Measurements from ENCODE around the gene NAA25. TPM values are rescaled to one million over a fixed set of nuclear protein-coding genes. Genes with fewer than 3 reads are reported as not detected.
"Not testable (repeated sequence)": the region's sequence is repeated elsewhere in the genome, so short reads cannot be mapped to it uniquely, and the experiment has no call there.

The NAA25 gene
- total RNA-seq, 1 experiment from 2014 or later, result 22.4 TPM

DNA sequence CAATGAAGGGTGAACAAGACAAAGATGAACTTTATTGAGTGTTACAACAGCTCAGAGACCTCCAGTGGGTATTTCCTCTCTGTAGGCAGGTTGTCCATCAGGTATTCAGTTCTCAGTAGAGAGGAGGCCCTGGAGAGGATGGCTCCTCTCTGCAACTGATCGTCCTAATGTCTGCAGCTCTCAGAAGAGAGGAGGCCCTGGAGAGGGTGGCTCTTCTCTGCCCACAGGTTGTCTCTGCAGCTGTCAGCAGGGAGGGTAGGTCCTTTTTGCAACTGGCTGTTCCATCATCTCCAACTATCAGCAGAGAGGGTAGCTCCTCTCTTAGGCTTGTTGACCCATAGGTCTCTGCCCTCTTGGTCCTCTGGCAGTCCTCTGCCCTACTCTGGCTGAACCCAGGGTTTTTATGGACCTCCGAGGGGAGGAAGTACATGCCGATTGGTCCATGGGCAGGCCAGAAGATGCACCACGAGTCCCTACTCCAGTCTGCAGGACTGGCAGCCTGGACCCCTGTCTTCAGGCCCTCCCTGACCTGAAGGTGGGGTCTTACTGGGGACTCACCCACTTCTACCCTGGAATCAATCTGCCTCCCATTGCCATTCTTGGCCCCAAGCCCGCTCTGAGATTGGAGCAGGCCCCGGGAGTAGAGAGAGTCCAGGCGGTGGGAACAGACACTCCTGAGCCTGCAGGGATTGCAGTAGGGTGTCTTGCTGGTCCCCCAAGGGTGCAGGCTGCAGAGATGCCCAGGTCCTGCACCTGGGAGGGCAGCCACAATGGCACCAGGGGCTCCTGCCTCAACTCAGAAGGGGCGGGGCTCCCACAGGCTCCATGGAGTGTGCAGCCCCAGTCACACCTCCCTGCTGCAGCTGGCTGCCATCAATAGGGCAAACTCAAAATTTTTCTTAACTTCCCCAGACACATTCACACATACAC is 97.9 kb downstream of the NAA25 start:
- DNase-seq (ENCODE audit: low read depth), result no peak

DNA sequence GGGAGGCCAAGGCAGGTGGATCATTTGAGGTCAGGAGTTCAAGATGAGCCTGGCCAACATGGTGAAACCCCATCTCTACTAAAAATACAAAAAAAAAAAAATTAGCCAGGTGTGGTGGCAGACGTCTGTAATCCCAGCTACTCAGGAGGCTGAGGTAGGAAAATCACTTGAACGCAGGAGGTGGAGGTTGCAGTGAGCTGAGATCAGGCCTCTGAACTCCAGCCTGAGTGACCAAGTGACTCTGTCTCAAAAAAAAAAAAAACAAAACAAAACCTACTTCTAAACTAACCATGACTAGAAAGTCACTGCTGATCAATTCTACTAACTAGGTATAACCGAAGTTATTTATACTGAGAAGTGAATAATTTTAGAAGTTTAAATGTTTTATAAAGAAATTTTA is 99.0 kb downstream of the NAA25 start:
- DNase-seq (ENCODE audit: low read depth), result not testable (repeated sequence)

- DNase-seq (ENCODE audit: low read depth), result no peak
These were observed 99.7 kb downstream of the NAA25 start for GRCh38 chr12:112008918-112009317.

- no peak for DNase-seq (ENCODE audit: low read depth)
These were observed 100.6 kb downstream of the NAA25 start for GRCh38 chr12:112007945-112008344.

DNA sequence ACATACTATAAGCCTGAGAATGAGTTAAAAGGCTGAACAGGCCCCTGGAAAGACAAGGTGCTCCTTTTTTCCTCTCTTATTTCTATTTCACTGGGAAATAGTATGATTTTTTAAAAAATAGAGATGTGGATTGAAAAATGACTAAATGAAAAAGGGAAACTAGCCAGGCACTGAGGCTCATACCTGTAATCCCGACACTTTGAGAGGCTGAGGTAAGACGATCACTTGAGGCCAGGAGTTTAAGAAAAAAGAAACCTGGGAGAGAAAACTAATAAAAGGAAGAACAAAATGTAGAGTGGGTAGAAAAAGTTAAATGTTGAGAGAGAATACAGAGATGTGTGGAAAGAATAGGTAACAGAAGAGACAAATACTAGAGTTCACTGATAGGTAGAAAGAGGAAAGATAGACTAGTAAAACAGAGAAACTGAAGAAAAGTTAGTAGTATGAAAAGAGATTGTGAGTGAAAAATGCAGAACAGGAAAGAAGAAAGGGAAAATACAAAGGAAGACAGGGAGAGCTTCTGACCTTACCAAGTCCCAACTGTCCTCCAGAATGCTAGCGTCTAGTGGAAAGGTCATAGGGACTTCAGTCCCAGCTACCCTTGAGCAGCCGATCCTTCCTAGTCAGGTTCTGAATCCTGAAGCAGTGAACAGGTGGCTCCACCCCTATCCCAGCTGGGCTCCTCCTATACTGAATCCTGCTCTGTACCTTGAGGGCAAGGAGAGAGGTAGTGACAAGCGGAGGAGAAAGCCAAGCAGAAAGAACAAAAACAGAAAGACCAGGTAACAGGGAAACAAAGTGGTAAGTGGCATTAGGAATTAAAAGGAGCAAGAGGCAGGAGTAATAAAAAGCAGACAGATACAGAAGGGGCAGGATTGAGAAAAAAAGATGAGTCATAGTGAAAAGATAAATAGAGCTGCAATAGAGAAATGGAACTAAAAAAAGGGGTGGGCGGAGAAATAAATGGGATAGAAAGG is 102.9 kb downstream of the NAA25 start:
- no peak for DNase-seq (ENCODE audit: low read depth)

DNA sequence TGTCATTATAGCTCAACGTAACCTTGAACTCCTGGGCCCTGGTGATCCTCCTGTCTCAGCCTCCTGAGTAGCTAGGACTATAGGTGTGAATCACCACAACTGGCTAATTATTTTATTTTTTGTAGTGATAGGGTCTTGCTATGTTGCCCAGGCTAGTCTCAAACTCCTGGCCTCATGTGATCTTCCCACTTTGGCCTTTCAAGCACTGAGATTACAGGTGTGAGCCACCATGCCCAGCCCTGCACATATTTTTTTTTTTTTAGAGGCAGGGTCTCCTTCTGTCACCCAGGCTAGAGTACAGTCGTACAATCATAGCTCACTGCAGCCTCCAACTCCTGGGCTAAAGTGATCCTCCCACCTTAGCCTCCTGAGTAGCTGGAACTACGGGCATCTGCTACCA is 104.5 kb downstream of the NAA25 start:
- no peak for DNase-seq (ENCODE audit: low read depth)

- no peak for DNase-seq (ENCODE audit: low read depth)
These were observed 107.0 kb downstream of the NAA25 start for GRCh38 chr12:112001576-112001975.

DNA sequence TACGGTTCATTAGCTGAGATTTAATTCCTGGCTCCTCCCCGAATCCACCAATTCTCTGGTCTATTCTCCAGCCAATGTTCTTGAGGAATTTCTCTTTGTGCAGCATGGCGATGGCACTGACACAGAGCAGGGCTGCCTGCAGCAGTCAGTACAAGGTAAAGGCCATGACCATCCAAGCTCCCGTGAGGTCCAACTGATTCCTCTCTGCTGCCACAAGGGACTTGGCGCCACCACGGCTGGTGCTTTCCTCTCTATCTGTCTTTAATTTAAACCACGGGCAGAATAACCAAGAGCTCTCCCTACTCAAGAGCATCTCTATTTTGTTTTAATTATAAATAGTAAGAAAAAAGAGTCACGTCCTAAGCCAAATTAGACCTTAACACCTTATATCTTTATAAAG is 107.8 kb downstream of the NAA25 start:
- no peak for DNase-seq (ENCODE audit: low read depth)

GRCh38 chr12:111999129-111999528 is 109.5 kb downstream of the NAA25 start:
- DNase-seq (ENCODE audit: low read depth), result not testable (repeated sequence)

DNA sequence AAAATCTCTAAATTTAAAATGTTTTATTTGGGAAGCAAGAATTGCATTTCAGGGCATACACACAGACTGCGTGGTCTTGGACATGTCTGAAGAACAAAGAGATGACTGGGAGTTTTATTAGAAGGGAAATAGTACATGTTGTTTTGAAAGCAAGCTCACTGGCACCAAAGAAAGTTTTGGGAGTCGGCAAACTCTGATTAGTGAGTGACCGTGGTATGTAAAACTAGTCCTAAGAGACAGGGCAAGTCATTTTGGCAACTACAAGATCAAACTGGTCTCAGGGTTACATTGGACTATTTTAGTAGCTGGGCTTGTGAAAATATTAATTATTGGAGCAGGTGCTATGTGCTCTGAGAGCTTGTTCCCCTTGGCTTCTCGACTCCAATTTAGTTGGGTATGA is 110.6 kb downstream of the NAA25 start:
- no peak for DNase-seq (ENCODE audit: low read depth)

- DNase-seq (ENCODE audit: low read depth), result no peak
These were observed 111.3 kb downstream of the NAA25 start for GRCh38 chr12:111997300-111997699.

GRCh38 chr12:111995782-111996480 is 112.7 kb downstream of the NAA25 start:
- DNase-seq (ENCODE audit: low read depth), result no peak

GRCh38 chr12:111994211-111995111 is 114.1 kb downstream of the NAA25 start:
- DNase-seq (ENCODE audit: low read depth), result not testable (repeated sequence)

- no peak for DNase-seq (ENCODE audit: low read depth)
These were observed 115.1 kb downstream of the NAA25 start for GRCh38 chr12:111993292-111994150.

GRCh38 chr12:111992464-111992863 is 116.1 kb downstream of the NAA25 start:
- DNase-seq (ENCODE audit: low read depth), result no peak

DNA sequence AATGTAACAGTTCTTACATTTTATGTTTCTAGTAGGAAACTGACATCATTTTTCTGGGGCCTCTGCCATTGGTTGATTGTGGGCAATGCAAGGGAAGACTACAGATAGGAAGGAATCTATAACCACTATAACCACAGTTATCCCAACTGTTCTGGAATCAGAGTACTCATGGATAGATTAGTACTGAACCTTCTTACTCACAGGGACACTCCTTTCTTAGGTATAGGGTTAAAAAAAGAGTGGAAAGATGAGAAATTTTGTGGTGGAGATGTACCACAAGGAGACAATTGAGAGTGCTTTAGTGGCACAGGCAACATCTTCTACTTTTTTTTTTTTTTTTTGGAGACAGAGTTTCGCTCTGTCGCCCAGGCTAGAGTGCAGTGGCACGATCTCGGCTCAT is 116.6 kb downstream of the NAA25 start:
- DNase-seq (ENCODE audit: low read depth), result peak; percentile 28

DNA sequence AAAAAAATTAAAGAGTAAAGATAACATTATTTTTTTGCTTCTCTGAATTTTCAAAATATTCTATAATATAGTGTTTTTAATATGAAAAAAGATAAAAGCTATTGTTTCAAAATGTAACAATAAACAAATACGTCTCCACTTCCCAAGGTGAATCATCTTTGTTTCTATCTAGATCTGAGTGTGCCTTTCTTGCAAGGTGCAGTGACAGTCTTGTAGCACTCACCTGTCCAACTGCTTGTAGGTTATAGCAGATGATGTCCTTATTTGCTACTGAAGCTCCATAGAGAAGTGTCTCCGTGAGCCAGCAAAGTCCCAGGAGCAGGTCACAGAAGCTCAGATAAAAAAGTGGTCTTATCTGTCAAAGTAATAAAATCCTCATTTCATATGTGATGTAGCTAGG is 117.0 kb downstream of the NAA25 start:
- DNase-seq (ENCODE audit: low read depth), result no peak

- DNase-seq (ENCODE audit: low read depth), result no peak
These were observed 123.8 kb downstream of the NAA25 start for GRCh38 chr12:111984820-111985219.

GRCh38 chr12:111981987-111982386 is 126.6 kb downstream of the NAA25 start:
- DNase-seq (ENCODE audit: low read depth), result peak; percentile 11

DNA sequence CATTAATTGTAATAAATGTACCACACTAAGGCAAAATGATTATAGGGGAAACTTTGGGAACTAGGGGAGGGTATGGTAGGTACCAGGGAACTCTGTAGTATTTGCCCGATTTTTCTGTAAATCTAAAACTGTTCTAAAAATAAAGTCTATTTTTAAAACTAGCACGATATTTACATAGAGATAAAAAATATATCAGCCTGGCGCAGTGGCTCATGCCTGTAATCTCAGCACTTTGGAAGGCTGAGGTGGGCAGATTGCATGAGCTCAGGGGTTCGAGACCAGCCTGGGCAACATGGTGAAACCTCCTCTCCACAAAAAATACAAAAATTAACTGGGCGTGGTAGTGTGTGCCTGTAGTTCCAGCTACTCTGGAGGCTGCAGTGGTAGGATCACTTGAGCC is 128.0 kb downstream of the NAA25 start:
- no peak for DNase-seq (ENCODE audit: low read depth)
